GM12875 (cell line): ENCODE results near the gene PANK4.

Experiments used
- H3K4me3 ChIP-seq: one replicate; pipeline ENCODE4 v1.5.1; 2011; ENCODE audit warnings: low read depth, low read length, control low read depth
- CTCF ChIP-seq: IDR thresholded peaks from 2 replicates; pipeline ENCODE4 v1.5.1; 2011; ENCODE audit warnings: low read depth, mild to moderate bottlenecking, control low read depth, inconsistent platforms, low read length, moderate library complexity, borderline replicate concordance; ENCODE audit not compliant: insufficient read depth

Gene PANK4

GRCh38 chr1:2471159-2471471 is 55.3 kb downstream of the PANK4 start:
- no peak for TF ChIP-seq CTCF
- no peak overlapping the region for H3K4me3 ChIP-seq

DNA sequence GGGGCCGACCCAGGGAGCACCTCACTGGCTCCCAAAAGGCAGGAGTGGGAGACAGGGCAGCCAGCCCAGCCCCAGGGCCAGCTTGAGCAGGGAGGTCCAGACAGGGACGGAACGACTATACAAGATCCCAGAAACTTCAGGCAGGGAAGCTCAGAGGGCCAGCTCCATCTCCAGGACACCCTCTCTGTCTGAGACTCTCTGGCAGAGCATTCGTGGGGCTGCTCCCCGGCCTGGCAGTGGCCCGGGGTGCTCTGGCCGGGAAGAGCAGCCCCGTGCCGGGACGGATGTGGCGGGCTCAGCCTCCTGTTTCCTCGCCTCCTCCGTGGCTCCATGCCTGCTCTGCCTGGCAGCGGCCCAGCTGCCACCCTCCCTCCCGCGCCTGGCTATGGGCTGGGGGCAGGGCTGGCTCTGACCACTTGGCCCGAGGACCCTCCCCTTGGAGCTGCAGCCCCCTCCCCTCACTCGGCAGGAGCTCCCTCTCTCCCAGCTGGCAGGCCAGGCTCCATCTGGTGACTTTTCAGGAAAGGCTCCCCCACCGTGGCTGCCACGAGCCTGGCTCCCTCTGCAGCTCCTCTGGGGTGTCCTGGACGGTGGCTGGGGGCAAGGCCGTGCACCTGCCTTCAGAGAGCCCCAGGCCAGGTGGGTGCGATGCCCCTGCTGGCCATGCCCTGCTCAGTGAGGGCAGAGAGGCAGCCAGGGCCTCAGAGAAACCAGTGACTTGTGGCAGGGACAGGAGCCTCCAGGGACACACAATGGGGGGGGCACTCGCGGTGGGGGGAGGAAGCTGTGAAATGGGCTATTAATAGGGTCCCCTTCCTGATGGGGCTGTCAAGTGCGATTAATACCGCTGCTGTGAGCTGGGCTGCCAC is 55.9 kb downstream of the PANK4 start:
- no peak overlapping the region for H3K4me3 ChIP-seq
- no peak for TF ChIP-seq CTCF

DNA sequence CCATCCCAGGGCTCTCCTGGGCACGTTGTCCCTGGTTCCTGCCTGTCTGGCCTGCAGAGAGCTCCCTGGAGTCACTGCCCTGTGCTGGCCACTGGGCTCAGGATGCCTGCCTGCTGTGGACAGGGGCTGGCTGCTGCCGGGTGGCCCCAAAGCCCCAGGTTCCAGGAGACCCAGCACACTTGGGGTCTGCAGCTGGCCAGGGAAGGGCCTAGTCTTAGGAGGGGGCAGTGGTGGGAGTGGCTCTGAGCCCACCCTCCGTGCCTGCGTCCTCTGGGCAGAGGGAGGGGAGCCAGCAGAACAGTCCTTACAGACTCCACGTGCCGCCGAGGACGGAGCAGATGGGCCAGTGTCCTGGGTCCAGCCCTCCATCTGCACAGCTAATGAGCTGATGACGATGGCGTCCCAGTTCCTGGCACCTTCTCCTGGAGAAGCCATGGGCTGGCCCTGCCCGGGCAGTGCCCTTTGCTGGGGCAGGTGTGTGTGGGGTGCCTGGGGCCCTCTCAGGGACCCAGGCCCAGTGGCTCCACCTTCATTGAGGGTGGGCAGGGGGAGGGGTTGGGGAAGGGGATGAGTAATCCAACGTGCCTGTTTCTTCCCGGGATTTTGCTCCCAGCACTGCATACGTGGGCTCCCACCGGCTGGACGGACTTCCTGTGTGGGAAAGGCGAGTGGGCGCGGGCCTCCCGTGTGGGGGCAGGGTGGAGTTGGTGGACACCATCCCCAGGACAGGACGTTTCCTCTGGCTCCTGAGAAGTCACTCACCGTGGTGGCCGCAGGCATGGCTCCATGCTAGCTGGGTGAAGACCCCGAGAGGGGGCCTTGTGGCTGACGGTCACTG is 57.1 kb downstream of the PANK4 start:
- no peak overlapping the region for H3K4me3 ChIP-seq
- no peak for TF ChIP-seq CTCF

GRCh38 chr1:2468540-2468939 is 57.9 kb downstream of the PANK4 start:
- H3K4me3 ChIP-seq, result no peak overlapping the region

GRCh38 chr1:2468041-2468472 is 58.3 kb downstream of the PANK4 start:
- no peak for TF ChIP-seq CTCF
- H3K4me3 ChIP-seq, result no peak overlapping the region

More at GRCh38 chr1:2468540-2468939, 57.9 kb downstream of the PANK4 start:
- TF ChIP-seq CTCF, result no peak

DNA sequence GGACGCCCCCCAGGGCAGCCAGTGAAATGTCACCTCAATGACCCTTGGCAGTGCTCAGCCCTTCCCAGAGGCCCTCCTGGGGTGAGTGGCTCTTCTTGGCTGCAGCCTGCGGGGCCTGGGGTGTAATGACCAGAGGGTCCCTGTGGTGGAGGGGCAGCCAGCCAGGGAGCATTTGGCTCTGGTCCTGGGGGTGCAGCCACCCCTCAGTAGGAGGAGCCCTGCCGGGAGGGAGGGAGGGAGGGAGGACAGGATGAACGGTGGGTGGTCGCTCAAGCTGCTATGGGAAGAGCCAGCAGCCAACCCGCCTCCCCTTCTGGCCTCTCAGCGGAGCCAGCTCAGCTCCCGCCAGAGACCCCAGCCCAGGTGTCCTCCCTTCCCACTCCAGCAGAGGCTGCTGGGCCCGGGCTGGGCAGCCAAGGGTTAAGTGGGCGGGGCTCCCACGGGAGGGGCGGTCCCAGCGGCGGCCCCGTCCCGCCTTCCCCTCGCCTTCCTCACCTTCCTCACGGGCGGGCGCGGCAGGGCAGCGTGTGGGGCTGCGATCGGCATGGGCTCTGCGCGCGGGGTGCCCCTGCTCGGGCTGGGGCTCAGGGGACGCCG is 59.3 kb downstream of the PANK4 start:
- H3K4me3 ChIP-seq, result no peak overlapping the region
- TF ChIP-seq CTCF, result no peak
